Fibroblast of peridontal ligament (primary cell): ENCODE measurements around the gene VAX1.
"Not testable (repeated sequence)": the region's sequence is repeated elsewhere in the genome, so short reads cannot be mapped to it uniquely, and the experiment has no call there.

Source experiments
- DNase-seq: peaks from one replicate; pipeline ENCODE4 v3.0.0-alpha.2; 2010; ENCODE audit errors: extremely low read depth

VAX1 gene

DNA sequence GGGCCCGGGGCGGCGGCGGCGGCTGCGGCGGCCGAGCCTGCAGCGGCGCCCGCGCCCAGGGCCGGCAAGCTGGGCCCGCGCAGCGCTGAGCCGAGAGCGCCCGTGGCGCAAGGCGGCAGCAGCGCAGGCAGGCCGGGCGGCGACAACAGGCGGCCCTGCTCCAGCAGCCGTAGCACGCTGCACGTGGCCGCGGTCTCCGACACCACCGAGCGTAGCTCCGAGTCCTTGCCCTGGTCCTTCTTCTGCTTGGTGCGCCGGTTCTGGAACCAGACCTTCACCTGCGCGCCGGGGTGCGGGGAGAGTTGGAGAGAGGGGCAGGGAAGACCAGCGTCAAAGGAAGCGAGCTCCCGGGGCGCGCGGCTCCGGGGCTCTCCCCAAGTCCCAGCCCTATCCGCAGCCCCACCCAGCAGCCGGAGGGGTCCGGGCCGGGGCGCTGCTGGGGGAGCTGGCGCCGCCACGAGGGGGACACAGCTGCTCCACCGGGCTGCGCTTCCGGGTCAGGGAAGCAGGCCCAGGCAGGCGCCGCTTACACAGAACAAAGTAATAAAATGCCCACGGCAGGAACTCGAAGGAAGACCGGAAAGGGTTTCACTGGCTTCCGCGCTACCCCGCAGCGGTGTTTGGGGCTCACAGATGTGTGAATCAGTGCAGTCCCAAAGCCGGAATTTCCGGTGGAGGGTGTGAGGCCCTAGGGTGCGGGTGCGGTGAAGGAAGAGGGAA, 3.6 kb downstream of the VAX1 start:
- DNase-seq = no peak

DNA sequence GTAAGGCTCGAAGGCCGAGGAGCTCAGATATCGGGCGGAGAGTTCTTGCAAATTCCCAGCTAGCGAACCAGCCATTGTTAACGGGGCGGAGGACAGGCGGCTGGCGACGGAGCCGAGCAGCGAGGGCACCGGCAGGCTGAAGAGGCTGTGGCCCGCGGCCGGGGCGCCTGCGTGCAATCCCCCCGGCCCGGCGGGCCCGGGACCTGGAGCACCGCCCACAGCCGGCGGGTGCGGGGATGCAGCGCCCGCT, 4.1 kb downstream of the VAX1 start:
- DNase-seq = no peak

DNA sequence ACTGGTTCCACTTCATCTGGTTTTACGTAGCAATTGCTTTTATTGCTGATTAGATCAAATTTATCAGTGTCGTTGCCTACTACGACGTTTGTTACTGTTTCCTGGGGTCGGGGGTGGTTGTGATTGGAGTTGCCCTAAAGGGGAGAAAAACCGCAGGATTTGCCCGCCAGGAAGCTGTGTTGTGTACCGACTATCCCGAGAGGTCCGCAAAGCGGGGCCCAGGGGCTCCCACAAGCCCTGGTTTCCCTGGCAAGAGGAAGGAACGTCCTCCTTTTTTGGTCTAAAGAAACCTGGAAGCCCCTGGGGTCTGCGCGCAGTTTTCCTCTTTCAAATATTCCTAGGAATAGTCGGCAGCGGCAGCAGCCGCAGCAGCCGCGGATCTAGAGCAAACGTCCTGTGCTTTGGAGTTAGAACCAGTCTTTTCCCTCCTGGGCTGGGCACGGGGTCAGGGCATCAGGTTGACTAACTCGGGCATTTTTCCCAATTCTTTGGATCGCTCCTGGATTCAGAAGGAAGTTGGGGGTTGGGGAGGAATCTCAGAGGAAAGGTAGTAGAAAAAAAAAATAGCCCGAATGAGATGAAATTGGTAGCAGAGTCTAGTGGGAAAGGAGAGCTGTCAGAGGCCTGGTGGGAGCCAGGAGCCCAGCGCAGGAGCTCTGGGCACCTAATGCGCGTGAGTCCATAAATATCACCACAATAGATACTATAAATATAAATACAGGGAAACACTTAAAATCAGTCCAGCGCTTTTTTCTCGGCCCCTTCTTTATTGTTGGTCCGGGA, 4.6 kb downstream of the VAX1 start:
- DNase-seq = no peak

DNA sequence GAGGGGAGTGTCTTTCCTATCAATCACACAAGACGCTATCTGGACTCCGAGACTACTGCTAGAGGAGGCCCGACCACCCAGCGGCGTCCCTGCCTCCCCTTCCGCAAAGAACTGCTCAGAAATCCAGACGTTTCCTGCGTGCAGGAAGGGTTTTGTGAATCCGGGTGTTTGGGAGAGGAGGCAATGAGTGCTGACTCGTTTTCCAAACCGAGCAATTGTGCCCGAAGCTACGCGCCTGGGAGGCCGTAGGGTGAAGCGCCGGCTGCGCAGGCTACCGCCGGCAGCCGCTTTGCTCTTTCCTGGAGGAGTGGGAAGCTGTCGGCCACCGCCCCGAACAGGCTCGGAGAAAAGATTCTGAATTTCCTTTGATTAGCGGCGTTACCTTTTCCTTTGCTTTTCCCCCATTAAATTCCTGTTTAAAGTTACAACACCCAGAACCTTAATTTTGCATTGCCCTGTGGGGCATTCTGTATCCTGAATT, 5.3 kb downstream of the VAX1 start:
- no peak for DNase-seq

- no peak for DNase-seq
Measured at GRCh38 chr10:117131376-117132327, 6.4 kb downstream of the VAX1 start.

- DNase-seq = no peak
Measured at GRCh38 chr10:117130862-117131375, 7.2 kb downstream of the VAX1 start.

DNA sequence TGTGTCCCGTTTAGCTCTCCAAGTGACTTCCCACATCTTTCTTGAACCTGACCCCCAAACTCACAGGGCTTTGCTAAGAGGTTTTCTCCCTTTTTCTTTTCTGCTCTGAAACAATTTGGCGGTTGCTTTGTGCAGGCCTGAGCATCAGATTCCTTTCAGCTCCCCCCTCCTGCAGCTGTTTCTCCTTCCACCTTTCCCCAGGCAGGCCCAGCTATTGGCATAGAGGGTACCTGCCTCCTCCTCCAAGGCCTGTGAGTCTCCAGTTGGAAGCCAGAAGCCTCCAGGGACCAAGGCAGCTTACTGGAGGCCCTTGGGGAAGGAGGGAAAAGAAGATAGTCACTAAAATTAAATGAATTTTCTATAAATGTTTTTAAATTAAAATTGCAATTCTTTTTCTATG, 7.7 kb downstream of the VAX1 start:
- DNase-seq = no peak

DNA sequence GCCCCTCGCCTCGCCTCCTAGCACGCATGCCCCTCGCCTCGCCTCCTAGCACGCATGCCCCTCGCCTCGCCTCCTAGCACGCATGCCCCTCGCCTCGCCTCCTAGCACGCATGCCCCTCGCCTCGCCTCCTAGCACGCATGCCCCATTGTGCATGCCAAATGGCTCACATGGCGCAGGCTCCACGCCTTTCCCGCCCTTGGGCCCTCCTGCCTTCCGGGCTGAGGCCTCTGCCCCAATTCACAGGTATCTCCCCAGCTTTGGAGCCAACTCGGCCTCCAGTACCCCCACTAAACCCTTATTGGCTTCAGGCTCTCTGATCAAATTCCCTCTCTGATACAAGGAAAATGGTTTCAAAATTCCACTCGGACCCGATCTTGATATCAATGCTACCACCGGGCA, 11.4 kb downstream of the VAX1 start:
- DNase-seq = not testable (repeated sequence)

DNA sequence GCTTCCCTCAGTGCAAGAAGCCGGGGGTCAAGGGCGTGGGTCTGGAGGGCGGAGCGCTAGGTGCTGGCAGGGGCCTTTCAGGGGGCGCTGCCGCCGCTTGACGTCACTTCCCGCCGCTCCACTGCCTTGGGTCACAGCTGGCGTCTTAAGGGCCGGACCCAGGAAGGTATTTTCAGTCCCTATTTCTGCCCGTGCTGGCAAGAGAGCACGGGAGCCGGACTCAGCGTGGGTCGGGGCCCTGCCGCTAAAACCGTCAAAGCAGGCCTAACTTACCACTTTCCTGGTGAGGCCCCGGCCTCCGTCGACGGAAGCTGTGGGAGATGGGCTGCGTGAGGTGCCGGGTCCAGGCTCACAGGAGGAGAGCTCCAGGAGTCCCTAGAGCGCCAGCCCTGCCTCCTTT, 12.0 kb downstream of the VAX1 start:
- no peak for DNase-seq

DNA sequence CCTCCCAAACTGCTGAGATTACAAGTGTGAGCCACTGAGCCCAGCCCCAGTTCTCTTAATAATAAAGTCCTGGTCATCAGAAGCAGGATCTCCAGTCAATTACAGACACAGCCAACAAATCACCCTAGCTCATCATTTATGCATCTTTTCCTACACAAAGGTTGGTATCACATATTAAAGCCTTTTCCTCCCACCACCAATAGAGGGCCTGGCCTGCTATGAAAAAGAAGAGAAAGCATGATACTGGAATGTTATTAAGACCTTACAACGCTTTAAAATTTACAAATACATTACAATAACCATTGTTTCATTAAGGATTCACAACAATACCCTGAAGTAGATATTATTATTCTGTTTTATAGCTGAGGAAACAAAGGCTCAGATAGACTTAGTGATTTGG, 25.9 kb downstream of the VAX1 start:
- no peak for DNase-seq

DNA sequence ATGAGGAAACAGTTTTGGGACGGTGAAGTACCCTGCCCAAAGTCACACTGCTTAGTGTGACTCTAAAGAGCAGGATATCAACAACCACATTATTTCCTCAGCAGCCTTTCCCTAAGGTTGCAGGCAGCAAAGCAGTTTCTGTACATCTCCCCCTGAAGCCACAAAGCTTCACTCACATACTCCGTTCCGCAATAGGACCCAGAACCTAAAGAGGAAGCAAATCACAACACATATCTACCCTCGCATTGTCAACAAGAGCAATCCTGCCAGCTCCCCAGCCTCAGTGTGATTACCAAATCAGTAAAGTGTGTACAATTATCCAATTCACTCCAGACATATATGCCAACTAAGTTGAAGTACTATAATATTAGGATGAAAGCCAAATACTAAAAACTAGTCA, 30.8 kb downstream of the VAX1 start:
- no peak for DNase-seq

GRCh38 chr10:117096599-117097201, 41.4 kb downstream of the VAX1 start:
- no peak for DNase-seq

- DNase-seq = no peak
Measured at GRCh38 chr10:117094856-117095255, 43.2 kb downstream of the VAX1 start.

DNA sequence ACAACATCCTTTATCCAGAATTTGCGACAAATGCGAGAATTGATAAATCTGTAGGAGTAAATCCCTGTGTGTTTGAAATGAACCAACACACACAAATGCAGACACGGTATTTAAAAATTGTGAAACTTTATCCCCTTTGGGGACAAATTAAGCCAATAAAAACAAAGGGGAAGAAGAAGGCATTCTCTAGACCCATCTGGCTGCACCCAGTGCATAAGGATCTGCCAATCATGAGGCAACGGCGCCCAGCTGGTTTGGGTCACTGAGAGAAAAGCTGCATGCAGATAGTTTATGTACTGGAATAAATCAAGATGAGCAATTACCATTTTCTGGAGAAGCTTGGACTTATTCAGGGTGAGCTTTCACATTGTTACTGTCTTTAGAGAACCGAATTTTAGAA, 45.7 kb downstream of the VAX1 start:
- no peak for DNase-seq

DNA sequence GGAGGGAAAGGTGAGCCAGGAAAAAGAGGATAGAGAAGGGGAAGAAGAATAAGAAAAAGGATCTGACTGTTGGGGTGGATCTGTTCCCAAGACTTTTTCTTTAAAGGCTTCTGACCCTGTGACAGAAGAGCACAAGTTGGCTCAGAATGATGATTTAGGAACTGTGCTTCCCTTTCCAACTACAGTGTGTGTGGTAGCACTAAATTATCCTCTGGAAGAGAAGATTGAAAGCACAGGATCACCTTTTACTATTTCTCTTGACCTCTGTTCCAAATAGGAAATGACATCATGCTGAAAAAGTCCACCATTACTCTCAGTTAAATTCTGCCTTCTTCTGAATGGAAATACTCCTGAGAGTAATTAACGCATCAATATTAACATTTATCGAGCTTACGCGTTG, 47.2 kb downstream of the VAX1 start:
- DNase-seq = no peak

DNA sequence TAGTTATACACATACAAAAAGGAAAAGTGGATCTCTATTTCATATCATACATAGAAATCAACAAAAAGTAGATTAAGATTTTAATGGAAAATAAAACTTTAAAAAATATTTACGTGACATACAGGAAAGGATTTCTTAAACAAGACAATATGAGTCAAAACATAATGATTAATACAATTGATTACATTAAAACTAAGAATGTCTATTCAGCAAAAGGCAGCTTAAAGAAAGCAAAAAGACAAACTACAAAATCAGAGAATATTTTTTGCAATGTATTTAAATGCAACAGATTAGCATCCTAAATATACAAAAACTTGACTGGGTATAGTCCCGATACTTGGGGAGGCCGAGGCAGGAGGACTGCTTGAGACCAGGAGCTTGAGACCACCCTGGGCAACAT, 50.5 kb downstream of the VAX1 start:
- DNase-seq = no peak

GRCh38 chr10:117086546-117086945, 51.5 kb downstream of the VAX1 start:
- DNase-seq = no peak

GRCh38 chr10:117084421-117085246, 53.4 kb downstream of the VAX1 start:
- DNase-seq = not testable (repeated sequence)
